ENCODE data around the gene LHX4. TPM values are rescaled to one million over a fixed set of nuclear protein-coding genes. Genes with fewer than 3 reads are reported as not detected.

The LHX4 gene
- total RNA-seq, 2 donors from 2014 or later: not detected

DNA sequence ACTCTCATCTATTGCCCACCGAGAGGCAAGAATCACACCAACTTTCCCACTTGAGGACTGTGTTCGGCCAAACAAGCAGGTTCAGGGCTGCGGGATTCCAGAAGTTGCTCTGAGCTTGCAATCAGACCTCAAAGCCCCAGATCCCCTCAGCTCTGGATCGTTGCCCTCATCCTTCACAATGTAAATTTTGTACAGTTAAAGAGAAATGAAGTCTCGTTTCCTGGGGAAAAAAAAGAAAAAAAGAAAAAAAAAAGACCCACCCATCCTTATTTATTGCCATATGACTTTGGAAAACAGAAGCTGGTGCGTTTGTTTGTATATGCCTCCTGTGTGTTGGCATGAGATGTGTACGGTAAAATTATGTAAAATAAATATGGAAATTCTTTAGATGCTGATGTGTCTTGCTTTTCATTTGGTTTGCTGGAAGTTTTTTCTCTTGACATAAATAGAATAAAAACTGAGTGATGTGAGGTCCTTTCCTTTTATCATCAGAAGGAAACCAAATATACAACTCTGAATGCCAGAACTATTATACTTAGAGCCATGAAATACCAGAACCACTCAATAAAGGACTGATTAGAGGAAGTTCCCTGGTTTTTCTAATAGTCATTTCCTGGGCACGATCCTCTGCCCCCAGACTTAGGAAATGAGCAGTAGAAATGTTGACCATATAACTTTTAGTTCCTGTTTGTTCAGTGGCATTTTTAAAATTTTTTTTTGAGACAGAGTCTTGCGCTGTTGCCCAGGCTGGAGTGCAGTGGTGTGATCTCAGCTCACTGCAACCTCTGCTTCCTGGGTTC, 48.7 kb downstream of the LHX4 start:
- intact Hi-C loops (cut with DNase I): loop anchor here in 1 of 2 donors (5.0 kb wide), 1 partner anchor 694 kb away; no protein-coding TSS in a partner anchor
- DNase-seq (ENCODE audit: low spot score): peak; percentile 37

DNA sequence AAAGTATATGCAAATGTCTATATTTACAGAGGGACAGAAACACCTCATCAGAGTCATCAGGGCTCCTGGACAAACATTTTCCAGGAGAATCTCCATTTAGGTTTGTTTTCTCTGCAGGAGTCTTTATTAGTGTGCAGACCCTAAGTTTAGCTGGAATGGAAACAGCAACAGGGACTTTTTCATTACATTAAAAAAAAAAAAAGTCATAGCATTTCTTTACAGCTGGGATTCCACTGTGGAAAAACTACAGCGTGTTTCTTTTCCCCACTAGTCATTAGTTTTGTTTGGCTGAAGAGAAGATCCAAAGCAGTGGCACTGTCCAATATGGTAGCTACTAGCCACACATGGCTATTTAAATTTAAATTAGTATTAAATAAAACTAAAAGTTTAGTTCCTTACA, 49.6 kb downstream of the LHX4 start:
- intact Hi-C loops (cut with DNase I): loop anchor here in 1 of 2 donors (5.0 kb wide), 1 partner anchor 693 kb away; no protein-coding TSS in a partner anchor
- no peak for DNase-seq (ENCODE audit: low spot score)

DNA sequence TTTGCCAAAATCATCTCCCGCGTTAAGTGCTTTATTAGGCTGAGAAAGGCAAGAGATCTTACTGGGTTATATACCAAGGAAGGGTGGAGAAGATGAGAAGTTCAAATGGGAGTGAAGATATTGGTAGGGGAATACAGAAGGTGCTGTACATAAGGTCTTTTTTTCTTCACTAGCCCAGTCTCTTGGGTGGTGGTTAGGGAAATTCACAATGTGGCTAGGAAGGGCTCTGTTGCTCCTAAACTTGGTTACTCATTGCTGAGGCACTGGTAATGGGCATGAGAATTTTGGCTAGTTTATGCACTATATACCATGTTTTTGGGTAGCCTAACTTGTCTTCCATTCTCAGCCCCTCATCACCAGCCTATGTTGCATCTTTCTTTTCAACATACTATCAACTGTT, 50.6 kb downstream of the LHX4 start:
- intact Hi-C loops (cut with DNase I): no loop called here
- DNase-seq (ENCODE audit: low spot score): no peak

DNA sequence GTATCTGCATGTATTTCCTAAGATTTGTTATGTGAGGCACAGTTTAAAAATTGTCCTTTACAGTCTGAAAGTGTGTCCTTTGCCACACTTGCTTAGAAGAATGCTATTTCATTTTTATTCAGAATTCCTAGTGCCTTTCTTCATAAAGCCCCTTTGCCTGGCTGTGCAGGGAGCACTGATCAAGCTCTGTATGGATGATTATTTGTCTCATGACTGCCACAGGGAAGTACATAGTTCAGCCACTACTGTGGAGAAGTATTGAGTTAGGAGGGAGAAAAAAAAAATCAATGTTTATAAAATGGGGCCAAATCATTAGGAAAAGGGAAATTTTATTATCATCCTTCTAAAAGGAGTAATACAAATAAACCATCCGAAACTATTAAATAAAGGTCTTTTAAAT, 51.4 kb downstream of the LHX4 start:
- no peak for DNase-seq (ENCODE audit: low spot score)
- intact Hi-C loops (cut with DNase I): no loop called here

DNA sequence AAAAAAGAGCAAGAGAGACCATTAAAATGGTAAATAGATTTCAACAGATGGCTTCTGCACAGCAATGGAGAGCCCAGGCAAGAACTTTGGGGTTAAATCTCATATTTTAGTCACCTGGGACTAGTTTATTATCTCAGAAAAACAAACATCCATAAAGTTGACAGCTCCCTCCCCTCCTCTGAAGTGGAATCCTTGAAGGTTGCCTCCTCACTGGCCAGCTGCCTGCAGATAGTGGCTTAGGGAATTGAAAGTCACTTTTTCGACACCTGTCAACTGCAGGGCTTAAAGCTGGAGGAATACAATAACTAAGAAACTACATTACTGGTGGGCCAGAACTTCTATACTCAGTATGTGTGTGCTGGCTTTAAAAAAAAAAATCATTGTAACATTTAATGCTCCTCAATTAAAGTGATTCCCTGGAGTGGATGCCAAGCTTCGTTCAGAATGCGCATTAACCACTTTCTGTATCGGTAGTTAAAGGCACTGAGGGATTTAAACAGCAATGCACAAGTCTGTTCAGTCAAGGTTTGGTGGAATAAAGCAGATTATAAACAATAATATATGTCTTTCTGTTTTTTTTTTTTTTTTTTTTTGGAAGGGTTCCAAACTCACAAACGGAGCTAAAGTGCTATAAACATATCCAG, 52.5 kb downstream of the LHX4 start:
- intact Hi-C loops (cut with DNase I): no loop called here
- DNase-seq (ENCODE audit: low spot score): no peak

DNA sequence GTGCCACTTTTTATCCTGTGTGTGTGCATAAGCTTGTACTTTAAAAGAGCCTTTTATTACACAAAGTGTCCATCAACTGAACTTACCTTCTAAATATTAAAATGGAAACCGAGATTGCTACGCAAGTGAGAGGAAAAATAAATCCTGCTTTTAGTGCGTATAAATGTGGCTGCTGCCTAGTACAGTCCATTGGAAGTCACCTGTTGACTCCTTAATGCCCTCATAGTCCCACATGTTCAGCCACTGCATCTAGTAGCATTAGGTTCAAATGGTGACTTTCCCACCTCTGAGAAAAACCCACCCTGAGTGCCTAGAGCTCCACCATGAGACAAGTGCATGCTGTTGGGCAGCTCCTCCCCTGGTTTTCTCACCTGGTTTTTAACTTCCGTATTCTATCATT, 53.0 kb downstream of the LHX4 start:
- no peak for DNase-seq (ENCODE audit: low spot score)
- intact Hi-C loops (cut with DNase I): no loop called here

DNA sequence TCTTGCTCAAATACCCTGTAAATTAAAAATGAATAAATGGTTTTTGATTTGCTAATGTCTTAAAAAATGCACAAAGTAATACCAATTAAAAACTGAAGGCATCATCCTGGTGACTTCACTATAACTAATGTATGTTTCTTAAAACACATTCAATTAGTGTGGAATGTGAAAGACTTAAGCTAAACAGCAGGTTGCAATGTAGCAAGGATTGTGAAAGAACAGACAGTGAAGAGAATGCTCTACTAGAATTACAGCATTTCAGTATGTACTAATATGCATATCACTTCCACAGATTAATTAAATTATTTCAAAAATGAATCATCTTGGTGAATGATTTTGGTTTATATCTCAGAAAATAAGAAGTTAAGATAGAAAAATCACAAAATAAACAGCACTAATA, 56.4 kb downstream of the LHX4 start:
- intact Hi-C loops (cut with DNase I): no loop called here
- DNase-seq (ENCODE audit: low spot score): no peak

DNA sequence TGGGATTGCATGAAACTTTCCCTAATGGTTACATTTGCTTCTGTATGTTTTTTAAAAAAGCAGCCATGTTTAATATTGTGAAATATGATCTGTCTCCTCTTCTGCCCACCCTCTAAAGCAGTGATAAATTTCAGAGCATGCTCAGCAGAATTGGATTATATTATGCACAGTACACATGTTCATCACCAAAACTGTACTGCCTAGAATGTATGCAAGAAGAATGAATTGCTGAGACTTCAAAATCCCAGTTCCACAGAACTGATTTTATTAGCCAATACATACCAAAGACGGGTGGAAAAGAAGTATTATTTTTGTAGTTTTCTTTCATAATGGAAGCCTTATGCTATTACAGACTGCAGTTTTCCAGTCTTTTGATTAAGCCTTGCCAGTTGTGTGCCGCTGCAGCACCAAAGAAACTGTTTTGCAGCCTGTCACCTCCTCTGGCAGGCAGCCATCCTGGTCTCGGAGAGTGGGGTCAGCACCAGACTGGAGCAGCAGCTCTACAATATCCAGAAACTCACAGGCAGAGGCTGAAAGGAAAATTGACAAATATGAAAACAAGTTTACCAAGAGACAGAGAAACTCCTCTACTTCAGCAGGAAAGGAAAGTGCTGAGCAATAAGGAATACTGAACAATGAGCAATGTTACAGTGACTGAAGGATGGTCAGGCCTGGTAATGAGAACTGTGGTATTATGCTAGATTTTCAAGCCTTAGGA, 58.1 kb downstream of the LHX4 start:
- DNase-seq (ENCODE audit: low spot score): no peak
- intact Hi-C loops (cut with DNase I): no loop called here

DNA sequence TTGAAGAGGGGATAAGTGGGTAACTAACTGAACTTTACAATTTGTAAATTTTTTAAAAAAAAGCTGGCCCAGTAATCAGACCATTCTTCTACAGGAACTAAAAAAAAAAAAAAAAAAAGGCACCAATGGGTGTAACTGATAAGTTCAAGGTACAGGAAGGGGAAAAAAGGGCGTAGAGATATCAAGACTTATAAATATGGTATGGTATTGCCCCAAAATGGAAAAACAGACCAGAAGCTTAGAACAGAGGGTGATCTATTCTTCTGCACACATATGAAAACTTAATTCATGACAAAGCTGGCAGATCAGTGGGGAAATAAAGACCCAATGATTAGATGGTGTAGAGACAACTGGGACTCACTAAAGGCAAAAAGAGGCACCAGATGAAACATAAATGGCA, 58.9 kb downstream of the LHX4 start:
- intact Hi-C loops (cut with DNase I): no loop called here
- DNase-seq (ENCODE audit: low spot score): no peak

DNA sequence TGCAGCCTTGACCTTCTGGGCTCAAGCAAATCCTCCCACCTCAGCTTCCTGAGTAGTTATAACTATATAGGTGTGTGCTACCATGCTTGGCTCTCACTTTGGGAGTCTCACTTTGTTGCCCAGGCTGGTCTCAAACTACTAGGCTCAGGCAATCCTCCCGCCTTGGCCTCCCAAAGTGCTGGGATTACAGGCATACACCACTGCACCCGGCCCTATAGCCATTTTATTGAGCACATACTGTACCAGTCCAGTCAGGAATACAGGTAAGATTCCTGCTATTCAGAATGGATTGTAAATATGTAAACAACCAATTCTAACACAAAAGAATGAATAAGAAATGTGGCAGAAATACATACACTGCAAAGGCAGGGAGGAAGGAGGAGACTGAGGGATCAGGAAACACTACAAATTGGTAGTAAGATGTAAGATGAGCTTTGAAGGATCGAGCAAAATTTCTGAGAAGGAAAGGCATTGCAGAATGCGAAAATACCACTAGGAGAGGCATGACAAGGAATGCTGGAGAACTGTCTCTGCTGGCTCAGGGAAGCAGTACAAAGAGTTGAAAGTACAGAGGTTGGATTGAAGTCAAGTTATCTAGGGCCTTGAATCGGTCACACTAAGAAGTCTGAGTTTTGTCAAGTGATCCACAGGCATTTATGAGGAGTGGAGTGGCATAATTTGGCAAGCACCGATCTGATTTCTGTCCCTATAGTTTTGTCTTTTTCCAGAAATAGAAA, 60.4 kb downstream of the LHX4 start:
- DNase-seq (ENCODE audit: low spot score): no peak
- intact Hi-C loops (cut with DNase I): no loop called here

DNA sequence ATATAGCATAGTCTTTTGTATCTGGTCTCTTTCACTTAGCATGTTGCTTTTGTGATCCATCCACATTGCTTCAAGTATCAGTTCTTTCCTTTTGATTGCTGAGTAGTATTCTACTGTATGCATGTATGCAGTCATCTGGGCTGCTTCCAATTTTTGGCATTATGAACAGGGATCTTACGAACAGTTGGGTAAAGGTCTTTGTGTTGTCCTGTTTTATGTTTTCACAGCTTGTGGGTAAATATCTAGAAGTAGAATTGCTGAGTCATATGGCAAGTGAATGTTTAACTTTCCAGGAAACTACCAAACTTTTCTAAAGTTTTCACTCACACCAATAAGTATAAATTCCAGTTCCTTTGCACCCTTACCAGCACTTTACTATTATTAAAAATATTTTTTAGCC, 60.9 kb downstream of the LHX4 start:
- intact Hi-C loops (cut with DNase I): no loop called here
- DNase-seq (ENCODE audit: low spot score): no peak

DNA sequence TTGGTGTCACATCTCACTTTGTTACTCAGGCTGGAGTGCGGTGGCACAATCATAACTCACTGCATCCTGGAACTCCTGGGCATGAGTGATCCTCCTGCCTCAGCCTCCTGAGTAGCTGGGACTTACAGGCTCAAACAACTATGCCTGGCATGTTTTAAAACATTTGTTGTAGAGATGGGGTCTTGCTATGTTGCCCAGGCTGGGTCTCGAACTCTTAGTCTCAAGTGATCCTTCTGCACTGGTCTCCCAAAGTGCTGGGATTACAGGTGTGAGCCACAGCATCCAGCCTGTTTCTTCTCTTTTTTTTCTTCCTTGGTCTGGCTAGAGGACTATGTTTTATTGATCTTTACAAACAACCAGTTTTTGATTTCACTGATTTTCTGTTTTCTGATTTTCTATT, 64.6 kb downstream of the LHX4 start:
- intact Hi-C loops (cut with DNase I): no loop called here

DNA sequence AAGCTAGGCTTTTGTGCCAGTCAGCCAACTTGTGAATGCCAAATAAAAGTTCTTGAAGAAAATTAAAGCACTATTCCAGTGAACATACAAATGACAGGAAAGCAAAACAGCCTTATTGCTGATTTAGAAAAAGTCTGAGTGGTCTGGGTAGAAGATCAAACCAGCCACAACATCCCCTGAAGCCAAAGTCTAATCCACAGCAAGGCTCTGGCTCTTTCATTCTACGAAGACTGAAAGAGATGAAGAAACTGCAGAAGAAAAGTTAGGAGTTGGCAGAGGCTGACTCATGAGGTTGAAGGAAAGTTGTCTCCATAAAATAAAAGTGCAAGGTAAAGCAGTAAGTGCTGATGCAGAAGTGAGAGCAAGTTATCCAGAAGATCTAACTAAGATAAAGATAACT, 65.9 kb downstream of the LHX4 start:
- DNase-seq (ENCODE audit: low spot score): no peak
- intact Hi-C loops (cut with DNase I): no loop called here

More for the DNA sequence above, 64.6 kb downstream of the LHX4 start:
- DNase-seq (ENCODE audit: low spot score): no peak

DNA sequence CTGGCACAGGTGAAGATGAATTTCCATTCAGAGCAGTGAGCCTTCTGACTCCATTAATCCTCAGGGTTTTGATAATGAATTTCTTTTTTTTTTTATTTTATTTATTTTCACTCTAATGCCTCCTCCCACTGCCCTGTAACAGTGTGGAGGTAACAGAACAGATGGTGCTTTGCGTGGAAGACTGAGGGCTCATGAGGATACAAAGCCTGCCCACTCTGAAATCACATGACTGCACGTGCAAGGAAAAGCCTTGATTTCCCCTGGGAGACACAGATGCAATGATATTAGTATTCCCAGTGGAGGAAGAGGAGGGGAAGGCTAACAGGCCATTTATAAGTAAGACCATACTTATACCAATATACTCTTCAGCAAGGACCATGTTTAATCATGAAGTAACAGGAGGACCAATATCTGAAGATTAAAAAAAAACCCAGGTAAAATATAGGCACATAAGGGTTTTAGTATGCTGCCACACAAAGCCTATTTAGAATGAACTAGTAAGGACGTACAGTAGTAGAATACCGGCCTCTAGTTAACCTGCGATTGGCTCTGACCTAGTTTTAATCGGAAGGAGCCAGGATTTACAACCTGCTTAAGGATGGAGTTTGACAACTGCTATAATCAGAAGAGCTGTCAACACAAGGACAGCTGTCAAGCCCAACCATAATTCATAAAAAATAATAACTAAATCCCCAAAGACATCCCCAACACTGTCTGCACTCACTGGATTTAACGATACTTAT, 69.6 kb downstream of the LHX4 start:
- intact Hi-C loops (cut with DNase I): no loop called here
- DNase-seq (ENCODE audit: low spot score): no peak

DNA sequence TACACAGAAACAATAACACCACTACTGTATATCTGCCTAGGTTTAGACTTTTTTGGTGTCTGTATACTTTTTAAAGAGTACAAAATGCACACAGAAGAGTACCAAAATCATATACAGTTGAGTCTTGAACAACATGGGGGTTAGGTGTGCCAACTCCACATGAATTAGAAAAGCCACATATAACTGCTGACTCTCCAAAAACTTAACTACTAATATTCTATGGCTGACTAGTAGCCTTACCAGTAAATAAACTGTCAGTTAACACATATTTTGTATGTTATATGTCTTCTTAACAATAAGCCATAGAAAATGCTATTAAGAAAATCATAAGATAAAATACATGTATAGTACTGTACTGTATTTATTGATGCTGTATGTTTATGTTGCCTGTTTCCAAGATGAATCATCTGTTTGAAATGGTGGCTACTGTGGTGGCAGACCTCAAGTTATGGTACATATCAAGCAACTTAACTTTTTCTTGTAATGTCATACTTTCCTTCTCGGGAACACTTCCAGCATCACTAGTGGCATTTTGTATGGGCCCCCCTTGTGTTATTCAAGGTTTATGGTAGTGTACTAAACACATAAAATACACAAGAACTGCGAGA, 71.2 kb downstream of the LHX4 start:
- no peak for DNase-seq (ENCODE audit: low spot score)
- intact Hi-C loops (cut with DNase I): no loop called here

DNA sequence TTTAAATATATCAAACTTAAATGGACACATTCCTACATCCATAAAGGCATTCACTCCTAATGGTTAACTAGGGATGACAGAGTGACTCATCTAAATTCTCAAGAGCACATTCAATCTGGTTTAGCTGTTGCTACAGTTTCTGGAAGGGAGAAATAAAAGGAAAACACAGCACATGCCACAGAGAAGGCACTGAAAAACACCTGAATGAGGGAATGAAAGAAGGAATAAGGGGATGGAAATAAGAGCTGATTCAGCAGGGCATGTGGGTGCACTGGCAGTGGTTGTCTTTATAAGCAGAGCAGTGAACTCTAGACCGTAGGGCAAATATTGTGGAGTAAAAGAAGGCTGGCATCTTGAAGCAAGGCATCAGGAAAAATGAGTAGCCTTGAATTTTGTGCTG, 79.3 kb downstream of the LHX4 start:
- intact Hi-C loops (cut with DNase I): no loop called here
- DNase-seq (ENCODE audit: low spot score): no peak

DNA sequence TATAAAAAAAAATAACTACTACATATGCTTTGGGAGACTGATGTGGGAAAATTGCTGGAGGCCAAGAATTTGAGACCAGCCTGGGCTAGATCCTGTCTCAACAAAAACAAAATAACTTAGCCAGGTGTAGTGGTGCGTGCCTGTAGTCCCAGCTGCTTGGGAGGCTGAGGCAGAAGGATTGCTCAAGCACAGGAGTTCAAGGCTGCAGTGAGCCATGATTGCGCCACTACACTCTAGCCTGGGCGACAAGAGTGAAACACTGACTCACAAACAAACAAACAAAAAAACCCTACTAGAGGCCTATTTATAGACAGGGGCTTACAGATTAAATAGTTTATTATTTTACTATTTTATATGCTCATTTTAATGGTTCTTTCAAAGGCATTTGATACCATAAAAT, 80.0 kb downstream of the LHX4 start:
- intact Hi-C loops (cut with DNase I): loop anchor here in 1 of 2 donors (10.0 kb wide), 1 partner anchor 1115 kb away; no protein-coding TSS in a partner anchor

DNA sequence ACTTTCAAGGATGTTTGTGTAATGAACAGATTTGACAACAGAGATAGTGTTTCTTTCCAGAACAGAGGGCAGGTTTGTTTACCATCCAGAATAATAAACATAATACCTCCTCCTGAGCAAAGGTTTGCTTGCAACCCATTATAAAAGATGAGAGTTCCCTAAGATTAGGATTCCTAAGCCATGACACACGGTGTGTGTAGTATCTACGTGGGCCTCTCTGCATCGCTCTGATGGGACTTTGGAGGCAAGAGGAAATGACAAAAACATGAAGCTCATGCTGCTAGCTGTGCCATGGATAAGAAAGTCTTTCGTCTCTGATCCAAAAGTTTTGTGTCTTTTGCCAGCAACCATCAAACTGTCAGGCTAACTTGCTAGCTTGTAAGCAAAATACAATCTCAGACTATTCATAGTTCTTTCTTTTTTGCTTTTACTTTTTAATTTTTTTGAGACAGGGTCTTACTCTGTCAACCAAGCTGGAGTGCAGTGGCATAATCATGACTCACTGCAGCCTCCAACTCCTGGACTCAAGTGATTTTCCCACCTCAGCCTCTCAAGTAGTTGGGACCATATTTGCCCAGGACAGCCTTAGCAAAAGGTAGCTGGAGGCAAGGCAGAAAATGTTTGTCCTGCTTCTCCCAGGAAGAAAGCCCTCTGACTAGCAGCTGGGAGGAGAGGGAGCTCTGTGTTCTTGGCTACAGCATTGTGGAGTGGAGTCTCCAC, 81.1 kb downstream of the LHX4 start:
- intact Hi-C loops (cut with DNase I): loop anchor here in 1 of 2 donors (10.0 kb wide), 1 partner anchor 1114 kb away; no protein-coding TSS in a partner anchor
- DNase-seq (ENCODE audit: low spot score): no peak

More for the DNA sequence above, 80.0 kb downstream of the LHX4 start:
- DNase-seq (ENCODE audit: low spot score): no peak

Measured in posterior vena cava (tissue), 2 donors.